ENCODE measurements around the gene NELL1.

Gene NELL1

DNA sequence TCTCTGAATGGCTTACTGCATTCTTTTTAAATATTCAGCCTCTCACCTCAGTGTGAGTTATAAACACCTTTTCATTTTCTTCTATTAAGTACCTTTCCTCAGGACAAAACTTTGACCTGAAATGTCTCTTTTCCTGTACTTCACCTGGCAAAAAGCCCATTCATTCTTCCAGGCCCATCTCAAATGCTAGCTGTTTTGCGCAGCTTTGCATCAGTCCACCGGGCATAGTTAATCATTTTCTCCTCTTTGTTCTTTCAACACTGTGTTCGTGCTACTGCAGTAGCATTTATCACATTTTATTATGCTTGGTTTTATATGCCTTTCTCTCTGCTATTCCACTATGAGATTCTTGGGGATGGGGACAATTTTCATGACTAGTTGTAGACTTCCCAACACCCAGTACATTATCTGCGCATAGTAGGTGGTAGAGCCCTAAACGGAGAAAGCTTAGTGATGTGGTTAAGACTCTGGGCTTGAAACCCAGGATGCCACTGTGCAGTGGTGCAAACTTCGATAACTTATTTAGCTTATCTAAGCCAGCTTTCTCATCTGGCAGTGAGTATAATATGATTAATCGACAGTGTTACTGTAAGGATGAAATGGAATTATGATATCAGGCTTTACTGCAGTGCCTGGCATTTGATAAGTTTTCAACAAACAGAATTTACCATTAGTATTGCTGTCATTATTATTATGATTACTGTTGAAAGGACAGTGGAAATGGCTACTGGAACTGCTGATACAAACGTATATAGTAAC, 695.7 kb downstream of the NELL1 start:
- no peak for DNase-seq (ENCODE audit: extremely low read depth, insufficient read length)
- TF ChIP-seq CTCF (IDR thresholded peaks at IDR 0.05; ENCODE audit: insufficient read depth, low read length, poor library complexity, severe bottlenecking) = no peak
- Histone ChIP-seq H3K27me3 (replicated peaks; ENCODE audit: control insufficient read depth, insufficient read depth, low read length) (no peaks in the 10 kb centered on the region), H3K36me3 (ENCODE audit: control insufficient read depth, insufficient read depth, low read length) (no peaks in the 10 kb centered on the region), H3K4me3 (replicated peaks; ENCODE audit: low read depth, low read length) (no peak overlapping the region)

GRCh38 chr11:21369947-21370346, 700.6 kb downstream of the NELL1 start:
- no peak for TF ChIP-seq CTCF (IDR thresholded peaks at IDR 0.05; ENCODE audit: insufficient read depth, low read length, poor library complexity, severe bottlenecking)
- DNase-seq (ENCODE audit: extremely low read depth, insufficient read length) = no peak
- H3K36me3 ChIP-seq (ENCODE audit: control insufficient read depth, insufficient read depth, low read length) = no peaks in the 10 kb centered on the region
- no peak overlapping the region for H3K4me3 ChIP-seq (replicated peaks; ENCODE audit: low read depth, low read length)
- H3K27me3 ChIP-seq (replicated peaks; ENCODE audit: control insufficient read depth, insufficient read depth, low read length) = no peaks in the 10 kb centered on the region

- TF ChIP-seq CTCF (IDR thresholded peaks at IDR 0.05; ENCODE audit: insufficient read depth, low read length, poor library complexity, severe bottlenecking) = no peak
- H3K4me3 ChIP-seq (replicated peaks; ENCODE audit: low read depth, low read length) = no peak overlapping the region
- H3K27me3 ChIP-seq (replicated peaks; ENCODE audit: control insufficient read depth, insufficient read depth, low read length) = no peaks in the 10 kb centered on the region
- no peaks in the 10 kb centered on the region for H3K36me3 ChIP-seq (ENCODE audit: control insufficient read depth, insufficient read depth, low read length)
- no peak for DNase-seq (ENCODE audit: extremely low read depth, insufficient read length)
Measured at GRCh38 chr11:21371044-21371443, 701.7 kb downstream of the NELL1 start.

DNA sequence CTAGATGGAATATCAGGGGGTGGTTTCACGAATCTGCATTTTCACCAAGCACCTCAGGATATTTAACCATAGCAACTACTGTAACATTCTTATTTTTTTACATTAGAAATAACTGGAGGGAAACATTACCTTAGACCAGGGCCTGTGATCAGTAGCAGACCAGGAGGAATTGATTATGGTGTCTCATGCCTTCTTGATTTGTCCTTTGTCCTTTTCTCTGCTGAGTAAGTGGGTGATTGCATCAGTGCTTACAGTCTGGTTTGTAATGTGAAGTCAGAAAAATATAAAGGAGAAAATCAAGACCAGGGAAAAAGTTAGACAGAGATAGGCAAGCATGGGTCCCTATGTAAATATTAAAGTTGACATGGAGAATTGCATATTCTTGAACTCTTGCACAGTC, 703.3 kb downstream of the NELL1 start:
- DNase-seq (ENCODE audit: extremely low read depth, insufficient read length) = no peak
- TF ChIP-seq CTCF (IDR thresholded peaks at IDR 0.05; ENCODE audit: insufficient read depth, low read length, poor library complexity, severe bottlenecking) = no peak
- Histone ChIP-seq H3K27me3 (replicated peaks; ENCODE audit: control insufficient read depth, insufficient read depth, low read length) (no peaks in the 10 kb centered on the region), H3K4me3 (replicated peaks; ENCODE audit: low read depth, low read length) (no peak overlapping the region), H3K36me3 (ENCODE audit: control insufficient read depth, insufficient read depth, low read length) (no peaks in the 10 kb centered on the region)

GRCh38 chr11:21374376-21374775, 705.0 kb downstream of the NELL1 start:
- Histone ChIP-seq H3K4me3 (replicated peaks; ENCODE audit: low read depth, low read length) (no peak overlapping the region), H3K36me3 (ENCODE audit: control insufficient read depth, insufficient read depth, low read length) (no peaks in the 10 kb centered on the region), H3K27me3 (replicated peaks; ENCODE audit: control insufficient read depth, insufficient read depth, low read length) (no peaks in the 10 kb centered on the region)
- TF ChIP-seq CTCF (IDR thresholded peaks at IDR 0.05; ENCODE audit: insufficient read depth, low read length, poor library complexity, severe bottlenecking) = no peak
- no peak for DNase-seq (ENCODE audit: extremely low read depth, insufficient read length)

Measured in GM06990 (cell line).